K562 (cell line): ENCODE results near the gene UBAC2. TPM values are rescaled to one million over a fixed set of nuclear protein-coding genes. Genes with fewer than 3 reads are reported as not detected.

Experiments used
- E2F6 ChIP-seq, 2 experiments: IDR thresholded peaks; 2 replicates each; pipeline ENCODE4 v1.6.1; 2011; ENCODE audit warnings: borderline replicate concordance in 1 of 2, control low read depth in 1 of 2, low read depth in 1 of 2, low read length in 1 of 2, mild to moderate bottlenecking in 1 of 2, mixed read lengths in 1 of 2, moderate library complexity in 1 of 2; ENCODE audit not compliant: insufficient read depth in 1 of 2, insufficient read length in 1 of 2, poor library complexity in 1 of 2, severe bottlenecking in 1 of 2; ENCODE audit errors: extremely low read depth in 1 of 2
- KAT7 ChIP-seq: sonication (generic); formaldehyde crosslinking; IDR thresholded peaks from 2 replicates; pipeline ENCODE4 v1.8.0; 2022; ENCODE audit warnings: missing genetic modification reagents, mild to moderate bottlenecking, borderline replicate concordance
- NR2C2 ChIP-seq, 2 experiments: fragments of 200-800 bp in 1 of 2; sonication (Bioruptor generic) in 1 of 2; sonication (generic) in 1 of 2; formaldehyde crosslinking in 1 of 2; IDR thresholded peaks; 2 replicates each; pipeline versions ENCODE4 v1.6.1 to v1.8.0; 2016 to 2022; ENCODE audit warnings: mild to moderate bottlenecking in 1 of 2, missing compliant biosample characterization in 1 of 2, missing genetic modification characterization in 1 of 2, missing genetic modification reagents in 1 of 2
- RBM22 ChIP-seq: fragments of 200-400 bp; formaldehyde crosslinking; IDR thresholded peaks from 2 replicates; pipeline ENCODE4 v1.6.1; 2018; ENCODE audit warnings: low read length, low read depth; ENCODE audit not compliant: poor library complexity, severe bottlenecking
- TBP ChIP-seq: optimal IDR thresholded peaks from 2 replicates; pipeline ENCODE3; 2011; ENCODE audit warnings: low read depth, low read length, improper control_type of control experiment
- polyA plus RNA-seq, 8 experiments: library from polyadenylated mRNA; depleted of rRNA in 4 of 8; stranded (reverse) in 5 of 8; unstranded in 3 of 8; fragments of >200 nt; fragmentation: Nextera tagmentation in 2 of 8; fragmentation: Illumina TruSeq in 1 of 8; extraction: Ambion mirVana in 2 of 8; extraction: Trizol in 1 of 8; gene quantifications; 2 replicates each; pipeline versions ENCODE4 v1.2.1 to v1.2.3, GENCODE V29; 2011 to 2014; ENCODE audit warnings: inconsistent platforms in 1 of 8, missing spikeins in 1 of 8
- total RNA-seq, 7 experiments: library from RNA; depleted of rRNA in 6 of 7; stranded (reverse); fragments of >200 nt in 6 of 7; fragmentation: Illumina TruSeq in 2 of 7; extraction: Trizol in 2 of 7; gene quantifications; 2 replicates each; pipeline versions ENCODE4 v1.2.1 to v1.2.3, GENCODE V29; 2011 to 2021; ENCODE audit warnings: low replicate concordance in 1 of 7
- TF ChIP-seq, protein P1 (sequence below): fragments of 450-650 bp; formaldehyde crosslinking; conservative IDR thresholded peaks from 2 replicates; pipeline ENCODE4 v1.4.0; 2022; ENCODE audit warnings: mild to moderate bottlenecking, missing genetic modification characterization
- TF ChIP-seq, protein P2 (sequence below): fragments of 450-650 bp; IDR thresholded peaks from 2 replicates; pipeline ENCODE4 v1.6.1; 2016; ENCODE audit warnings: low read depth
- TF ChIP-seq, protein P3 (sequence below): fragments of 450-650 bp; IDR thresholded peaks from 2 replicates; pipeline ENCODE4 v1.6.1; 2017; ENCODE audit warnings: antibody characterized with exemption, mild to moderate bottlenecking

Gene UBAC2
- total and polyA plus RNA-seq, 9 of the 15 experiments (the other 6 are each of a cell fraction or from before 2014, with no cell fraction given): 6.0 to 84.1 (median 32.3) TPM

GRCh38 chr13:99199541-99200431, 868 bp upstream of the UBAC2 start (continued):
- TF ChIP-seq TBP (peak; percentile 17), NR2C2 (CRISPR knock-in tag; IDR thresholded peaks at IDR 0.05) (no peak), NR2C2 (tag; IDR thresholded peaks at IDR 0.05) (peak; percentile 13; the same call in 1 of the 2 replicates), RBM22 (peak; percentile 31), E2F6 (IDR thresholded peaks at IDR 0.05; ENCODE audit: borderline replicate concordance in 1 of 2, extremely low read depth in 1 of 2, insufficient read depth in 1 of 2, insufficient read length in 1 of 2, low read depth in 1 of 2, low read length in 1 of 2, poor library complexity in 1 of 2, severe bottlenecking in 1 of 2) (peak in 1 of 2 experiments; percentile 10), KAT7 (CRISPR knock-in tag) (peak; percentile 92; the same call in 1 of the 2 replicates)
- TF ChIP-seq, protein P1, sequence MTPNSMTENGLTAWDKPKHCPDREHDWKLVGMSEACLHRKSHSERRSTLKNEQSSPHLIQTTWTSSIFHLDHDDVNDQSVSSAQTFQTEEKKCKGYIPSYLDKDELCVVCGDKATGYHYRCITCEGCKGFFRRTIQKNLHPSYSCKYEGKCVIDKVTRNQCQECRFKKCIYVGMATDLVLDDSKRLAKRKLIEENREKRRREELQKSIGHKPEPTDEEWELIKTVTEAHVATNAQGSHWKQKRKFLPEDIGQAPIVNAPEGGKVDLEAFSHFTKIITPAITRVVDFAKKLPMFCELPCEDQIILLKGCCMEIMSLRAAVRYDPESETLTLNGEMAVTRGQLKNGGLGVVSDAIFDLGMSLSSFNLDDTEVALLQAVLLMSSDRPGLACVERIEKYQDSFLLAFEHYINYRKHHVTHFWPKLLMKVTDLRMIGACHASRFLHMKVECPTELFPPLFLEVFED (CRISPR knock-in tag): 0 out of 2 replicates have a peak, but pooled peaks have one; percentile 13
- TF ChIP-seq, protein P2, sequence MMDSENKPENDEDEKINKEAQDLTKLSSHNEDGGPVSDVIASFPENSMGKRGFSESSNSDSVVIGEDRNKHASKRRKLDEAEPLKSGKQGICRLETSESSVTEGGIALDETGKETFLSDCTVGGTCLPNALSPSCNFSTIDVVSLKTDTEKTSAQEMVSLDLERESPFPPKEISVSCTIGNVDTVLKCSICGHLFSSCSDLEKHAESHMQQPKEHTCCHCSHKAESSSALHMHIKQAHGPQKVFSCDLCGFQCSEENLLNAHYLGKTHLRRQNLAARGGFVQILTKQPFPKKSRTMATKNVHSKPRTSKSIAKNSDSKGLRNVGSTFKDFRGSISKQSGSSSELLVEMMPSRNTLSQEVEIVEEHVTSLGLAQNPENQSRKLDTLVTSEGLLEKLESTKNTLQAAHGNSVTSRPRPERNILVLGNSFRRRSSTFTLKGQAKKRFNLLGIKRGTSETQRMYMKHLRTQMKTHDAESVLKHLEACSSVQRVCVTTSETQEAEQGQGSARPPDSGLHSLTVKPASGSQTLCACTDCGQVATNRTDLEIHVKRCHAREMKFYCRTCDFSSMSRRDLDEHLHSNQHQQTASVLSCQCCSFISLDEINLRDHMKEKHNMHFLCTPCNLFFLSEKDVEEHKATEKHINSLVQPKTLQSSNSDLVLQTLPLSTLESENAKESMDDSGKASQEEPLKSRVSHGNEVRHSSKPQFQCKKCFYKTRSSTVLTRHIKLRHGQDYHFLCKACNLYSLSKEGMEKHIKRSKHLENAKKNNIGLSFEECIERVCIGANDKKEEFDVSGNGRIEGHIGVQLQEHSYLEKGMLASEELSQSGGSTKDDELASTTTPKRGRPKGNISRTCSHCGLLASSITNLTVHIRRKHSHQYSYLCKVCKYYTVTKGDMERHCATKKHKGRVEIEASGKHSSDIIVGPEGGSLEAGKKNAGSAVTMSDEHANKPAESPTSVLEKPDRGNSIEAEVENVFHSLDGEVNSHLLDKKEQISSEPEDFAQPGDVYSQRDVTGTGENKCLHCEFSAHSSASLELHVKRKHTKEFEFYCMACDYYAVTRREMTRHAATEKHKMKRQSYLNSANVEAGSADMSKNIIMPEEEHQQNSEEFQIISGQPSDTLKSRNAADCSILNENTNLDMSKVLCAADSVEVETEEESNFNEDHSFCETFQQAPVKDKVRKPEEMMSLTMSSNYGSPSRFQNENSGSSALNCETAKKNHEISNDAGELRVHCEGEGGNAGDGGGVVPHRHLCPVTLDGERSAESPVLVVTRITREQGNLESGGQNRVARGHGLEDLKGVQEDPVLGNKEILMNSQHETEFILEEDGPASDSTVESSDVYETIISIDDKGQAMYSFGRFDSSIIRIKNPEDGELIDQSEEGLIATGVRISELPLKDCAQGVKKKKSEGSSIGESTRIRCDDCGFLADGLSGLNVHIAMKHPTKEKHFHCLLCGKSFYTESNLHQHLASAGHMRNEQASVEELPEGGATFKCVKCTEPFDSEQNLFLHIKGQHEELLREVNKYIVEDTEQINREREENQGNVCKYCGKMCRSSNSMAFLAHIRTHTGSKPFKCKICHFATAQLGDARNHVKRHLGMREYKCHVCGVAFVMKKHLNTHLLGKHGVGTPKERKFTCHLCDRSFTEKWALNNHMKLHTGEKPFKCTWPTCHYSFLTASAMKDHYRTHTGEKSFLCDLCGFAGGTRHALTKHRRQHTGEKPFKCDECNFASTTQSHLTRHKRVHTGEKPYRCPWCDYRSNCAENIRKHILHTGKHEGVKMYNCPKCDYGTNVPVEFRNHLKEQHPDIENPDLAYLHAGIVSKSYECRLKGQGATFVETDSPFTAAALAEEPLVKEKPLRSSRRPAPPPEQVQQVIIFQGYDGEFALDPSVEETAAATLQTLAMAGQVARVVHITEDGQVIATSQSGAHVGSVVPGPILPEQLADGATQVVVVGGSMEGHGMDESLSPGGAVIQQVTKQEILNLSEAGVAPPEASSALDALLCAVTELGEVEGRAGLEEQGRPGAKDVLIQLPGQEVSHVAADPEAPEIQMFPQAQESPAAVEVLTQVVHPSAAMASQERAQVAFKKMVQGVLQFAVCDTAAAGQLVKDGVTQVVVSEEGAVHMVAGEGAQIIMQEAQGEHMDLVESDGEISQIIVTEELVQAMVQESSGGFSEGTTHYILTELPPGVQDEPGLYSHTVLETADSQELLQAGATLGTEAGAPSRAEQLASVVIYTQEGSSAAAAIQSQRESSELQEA: peak; percentile 80
- TF ChIP-seq, protein P3, sequence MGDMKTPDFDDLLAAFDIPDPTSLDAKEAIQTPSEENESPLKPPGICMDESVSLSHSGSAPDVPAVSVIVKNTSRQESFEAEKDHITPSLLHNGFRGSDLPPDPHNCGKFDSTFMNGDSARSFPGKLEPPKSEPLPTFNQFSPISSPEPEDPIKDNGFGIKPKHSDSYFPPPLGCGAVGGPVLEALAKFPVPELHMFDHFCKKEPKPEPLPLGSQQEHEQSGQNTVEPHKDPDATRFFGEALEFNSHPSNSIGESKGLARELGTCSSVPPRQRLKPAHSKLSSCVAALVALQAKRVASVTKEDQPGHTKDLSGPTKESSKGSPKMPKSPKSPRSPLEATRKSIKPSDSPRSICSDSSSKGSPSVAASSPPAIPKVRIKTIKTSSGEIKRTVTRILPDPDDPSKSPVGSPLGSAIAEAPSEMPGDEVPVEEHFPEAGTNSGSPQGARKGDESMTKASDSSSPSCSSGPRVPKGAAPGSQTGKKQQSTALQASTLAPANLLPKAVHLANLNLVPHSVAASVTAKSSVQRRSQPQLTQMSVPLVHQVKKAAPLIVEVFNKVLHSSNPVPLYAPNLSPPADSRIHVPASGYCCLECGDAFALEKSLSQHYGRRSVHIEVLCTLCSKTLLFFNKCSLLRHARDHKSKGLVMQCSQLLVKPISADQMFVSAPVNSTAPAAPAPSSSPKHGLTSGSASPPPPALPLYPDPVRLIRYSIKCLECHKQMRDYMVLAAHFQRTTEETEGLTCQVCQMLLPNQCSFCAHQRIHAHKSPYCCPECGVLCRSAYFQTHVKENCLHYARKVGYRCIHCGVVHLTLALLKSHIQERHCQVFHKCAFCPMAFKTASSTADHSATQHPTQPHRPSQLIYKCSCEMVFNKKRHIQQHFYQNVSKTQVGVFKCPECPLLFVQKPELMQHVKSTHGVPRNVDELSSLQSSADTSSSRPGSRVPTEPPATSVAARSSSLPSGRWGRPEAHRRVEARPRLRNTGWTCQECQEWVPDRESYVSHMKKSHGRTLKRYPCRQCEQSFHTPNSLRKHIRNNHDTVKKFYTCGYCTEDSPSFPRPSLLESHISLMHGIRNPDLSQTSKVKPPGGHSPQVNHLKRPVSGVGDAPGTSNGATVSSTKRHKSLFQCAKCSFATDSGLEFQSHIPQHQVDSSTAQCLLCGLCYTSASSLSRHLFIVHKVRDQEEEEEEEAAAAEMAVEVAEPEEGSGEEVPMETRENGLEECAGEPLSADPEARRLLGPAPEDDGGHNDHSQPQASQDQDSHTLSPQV: 0 out of 2 replicates have a peak, but pooled peaks have one; percentile 39
